AG04449 (cell line): Measurements from ENCODE around the gene KIF6.

Experiments
- CTCF ChIA-PET: fragments of 350-600 bp; formaldehyde crosslinking; extraction: SDS; loops from one replicate; lab custom pipeline; 2021; ENCODE audit warnings: antibody characterized with exemption; lab: Yijun Ruan, JAX
- POLR2A ChIA-PET: fragments of 400-600, 350-600 bp; formaldehyde crosslinking; extraction: SDS; loops from one replicate; lab custom pipeline; 2020; ENCODE audit warnings: antibody characterized with exemption, inconsistent platforms; lab: Yijun Ruan, JAX
- DNase-seq: peaks from one replicate; pipeline ENCODE4 v3.0.0-alpha.2; 2010; ENCODE audit warnings: low read depth, low spot score
- H3K4me3 ChIP-seq: 2 replicates; pipeline ENCODE4 v1.5.1; 2011; ENCODE audit warnings: low read depth, mild to moderate bottlenecking, control low read depth, low read length
- TF ChIP-seq, protein P1 (sequence below): IDR thresholded peaks from one replicate; pipeline ENCODE4 v1.5.1; 2011; ENCODE audit warnings: mild to moderate bottlenecking, moderate library complexity, low read length, control low read depth, inconsistent platforms; ENCODE audit not compliant: insufficient read depth; ENCODE audit errors: missing control alignments

The KIF6 gene

DNA sequence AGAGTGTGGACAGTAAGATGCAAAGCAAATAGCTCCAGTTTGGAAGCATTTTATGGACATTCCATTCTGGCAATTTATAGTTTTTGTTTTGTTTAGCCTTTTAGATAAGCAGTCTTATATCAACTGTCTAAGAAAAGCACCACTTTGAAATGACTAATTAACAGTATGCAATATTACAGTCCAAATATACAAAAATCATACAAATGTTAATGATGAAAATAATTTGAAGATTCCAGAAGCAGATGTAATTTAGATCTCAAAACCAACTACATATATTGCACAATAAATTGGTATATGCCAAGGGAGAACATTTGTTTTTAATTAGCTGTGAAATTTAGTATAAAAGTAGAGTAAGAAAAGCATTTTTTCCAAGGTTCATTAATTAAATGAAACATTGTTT lies 158.8 kb downstream of the KIF6 start:
- ChIA-PET POLR2A (no interaction called here), CTCF (no interaction called here)
- no peak overlapping the region for H3K4me3 ChIP-seq
- TF ChIP-seq, protein P1, sequence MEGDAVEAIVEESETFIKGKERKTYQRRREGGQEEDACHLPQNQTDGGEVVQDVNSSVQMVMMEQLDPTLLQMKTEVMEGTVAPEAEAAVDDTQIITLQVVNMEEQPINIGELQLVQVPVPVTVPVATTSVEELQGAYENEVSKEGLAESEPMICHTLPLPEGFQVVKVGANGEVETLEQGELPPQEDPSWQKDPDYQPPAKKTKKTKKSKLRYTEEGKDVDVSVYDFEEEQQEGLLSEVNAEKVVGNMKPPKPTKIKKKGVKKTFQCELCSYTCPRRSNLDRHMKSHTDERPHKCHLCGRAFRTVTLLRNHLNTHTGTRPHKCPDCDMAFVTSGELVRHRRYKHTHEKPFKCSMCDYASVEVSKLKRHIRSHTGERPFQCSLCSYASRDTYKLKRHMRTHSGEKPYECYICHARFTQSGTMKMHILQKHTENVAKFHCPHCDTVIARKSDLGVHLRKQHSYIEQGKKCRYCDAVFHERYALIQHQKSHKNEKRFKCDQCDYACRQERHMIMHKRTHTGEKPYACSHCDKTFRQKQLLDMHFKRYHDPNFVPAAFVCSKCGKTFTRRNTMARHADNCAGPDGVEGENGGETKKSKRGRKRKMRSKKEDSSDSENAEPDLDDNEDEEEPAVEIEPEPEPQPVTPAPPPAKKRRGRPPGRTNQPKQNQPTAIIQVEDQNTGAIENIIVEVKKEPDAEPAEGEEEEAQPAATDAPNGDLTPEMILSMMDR, result no peak
- DNase-seq, result no peak

DNA sequence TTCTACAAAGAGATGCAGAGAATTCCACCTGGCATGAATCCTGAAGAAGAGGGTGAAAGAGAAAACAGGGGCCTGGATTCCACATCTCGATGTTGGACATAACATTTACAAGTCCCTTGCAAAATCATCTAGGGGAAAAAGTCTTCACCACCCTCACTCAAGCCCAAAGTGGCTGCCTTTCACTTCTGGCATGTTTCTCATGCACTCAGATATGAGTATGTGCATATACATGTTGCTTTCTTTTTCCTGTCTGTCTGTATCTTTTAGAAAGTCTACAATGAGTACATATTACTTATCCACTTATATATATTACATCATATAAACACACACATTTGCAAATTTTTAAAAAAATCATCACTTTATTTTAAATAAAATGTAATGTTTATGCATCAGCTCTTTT lies 159.3 kb downstream of the KIF6 start:
- TF ChIP-seq, protein P1, result no peak
- no peak for DNase-seq
- CTCF ChIA-PET, result no interaction called here
- H3K4me3 ChIP-seq, result no peak overlapping the region
- POLR2A ChIA-PET, result no interaction called here

DNA sequence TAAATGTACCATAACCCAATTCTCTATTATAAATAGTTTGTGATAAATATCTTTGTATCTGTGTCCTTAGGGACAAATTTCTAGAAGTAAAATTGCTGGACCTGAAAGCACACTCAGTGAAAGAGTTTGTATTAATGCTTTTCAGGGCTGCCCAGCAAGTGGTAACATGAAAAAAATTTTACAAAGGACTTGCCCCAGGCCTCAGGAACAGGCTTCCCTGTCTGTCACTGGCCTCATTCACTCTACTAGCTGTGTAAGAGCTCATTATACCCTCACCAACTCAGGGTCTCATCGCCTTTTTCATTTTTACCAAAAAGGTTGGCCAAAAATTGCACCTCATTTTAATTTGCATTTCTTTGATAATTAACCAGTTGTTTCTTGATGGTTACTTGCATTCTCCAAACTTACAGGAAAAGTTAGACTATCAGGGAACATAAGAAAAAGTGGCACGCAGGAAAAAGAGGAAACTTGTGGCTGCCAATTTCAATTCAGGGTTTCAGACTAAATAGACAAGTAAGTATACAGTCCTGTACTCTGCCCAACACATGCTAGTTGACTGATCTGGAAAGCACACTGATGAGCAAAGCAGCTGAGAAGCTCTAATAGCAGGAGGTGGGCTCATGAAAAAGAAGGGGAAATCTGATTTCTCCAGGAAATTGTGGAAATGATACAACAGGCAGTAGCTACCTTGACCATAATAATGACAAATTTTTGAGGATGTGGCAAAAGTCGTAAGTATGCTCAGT lies 161.5 kb downstream of the KIF6 start:
- no peak for DNase-seq
- CTCF ChIA-PET, result no interaction called here
- H3K4me3 ChIP-seq, result no peak overlapping the region
- TF ChIP-seq, protein P1, result no peak
- POLR2A ChIA-PET, result no interaction called here

DNA sequence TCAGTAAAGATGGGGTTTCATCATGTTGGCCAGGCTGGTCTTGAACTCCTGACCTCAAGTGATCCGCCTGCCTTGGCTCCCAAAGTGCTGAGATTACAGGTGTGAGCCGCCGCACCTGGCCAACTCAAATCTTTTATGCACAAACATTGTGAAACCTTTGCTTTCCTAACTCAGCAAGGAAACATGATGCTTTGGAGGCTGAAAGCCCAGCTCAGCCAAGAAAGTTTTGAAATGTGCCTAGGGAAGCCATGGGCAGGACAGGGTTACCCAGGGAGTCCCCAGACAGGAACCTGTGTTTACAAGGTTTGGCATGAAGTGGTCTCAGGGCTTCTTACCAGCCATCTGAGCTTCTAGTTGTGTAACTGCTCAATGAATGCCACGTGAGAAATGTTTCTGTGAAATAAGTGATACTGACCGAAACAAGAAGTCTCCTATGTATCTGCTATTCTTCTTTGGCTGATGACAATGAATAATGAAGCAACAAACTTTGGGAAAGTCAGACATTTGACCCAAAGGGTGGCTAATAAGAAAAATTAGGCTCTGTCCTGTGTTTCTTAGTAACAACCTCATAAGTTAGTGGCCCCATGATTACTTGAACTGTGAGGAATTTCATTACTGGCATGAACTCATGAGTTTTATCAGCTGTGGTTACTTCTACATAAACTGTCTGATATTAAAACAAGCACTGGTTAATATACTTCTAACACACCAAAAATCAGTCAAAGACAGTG lies 163.5 kb downstream of the KIF6 start:
- POLR2A ChIA-PET, result no interaction called here
- CTCF ChIA-PET, result no interaction called here
- TF ChIP-seq, protein P1, result no peak
- DNase-seq, result no peak
- no peak overlapping the region for H3K4me3 ChIP-seq

DNA sequence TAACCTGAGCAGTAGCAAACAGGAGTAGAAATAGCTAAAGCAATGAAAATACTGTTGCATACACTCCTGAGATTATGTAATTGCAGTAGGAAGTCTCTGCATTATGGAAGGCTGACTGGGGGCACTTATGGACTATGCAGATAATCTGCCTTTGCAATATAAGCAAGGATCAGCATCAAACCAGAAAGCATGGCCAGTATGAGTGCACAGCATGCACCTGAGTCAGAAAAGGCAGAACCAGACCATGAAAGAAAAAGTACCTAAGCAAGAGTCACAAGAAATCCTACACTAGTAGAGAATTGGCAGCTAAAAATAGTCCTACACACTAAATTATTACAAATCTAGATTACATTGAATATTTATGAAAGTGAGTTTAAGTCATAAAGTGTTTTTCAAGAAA lies 164.3 kb downstream of the KIF6 start:
- DNase-seq, result no peak
- ChIA-PET CTCF (no interaction called here), POLR2A (no interaction called here)
- no peak overlapping the region for H3K4me3 ChIP-seq
- TF ChIP-seq, protein P1, result no peak

DNA sequence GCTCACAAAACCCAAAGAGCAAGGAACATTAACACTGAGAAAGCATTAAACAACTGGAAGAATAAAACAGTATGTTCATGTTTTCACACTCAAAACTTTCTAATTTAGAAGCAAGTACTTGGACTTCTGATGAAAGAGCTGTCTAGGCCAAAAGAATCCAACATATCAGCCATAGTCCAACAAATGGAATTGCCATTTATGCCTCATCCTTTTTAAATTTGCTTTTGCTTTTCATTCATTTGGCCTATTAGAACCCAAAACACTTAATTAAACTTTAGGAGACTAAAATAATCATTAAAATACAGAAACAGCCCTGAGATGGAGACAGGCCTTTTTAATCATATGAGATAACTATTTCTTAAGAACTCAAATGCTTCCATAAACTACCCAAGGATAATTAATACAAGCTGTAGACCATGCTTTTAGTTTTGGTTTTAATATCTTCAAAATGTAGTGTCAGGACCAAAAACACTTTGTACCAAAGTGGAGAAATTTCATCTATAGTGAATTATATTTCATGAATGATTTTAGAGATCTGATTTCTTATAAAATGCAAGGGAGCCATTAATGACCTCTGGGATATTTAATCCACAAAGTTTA lies 166.5 kb downstream of the KIF6 start:
- CTCF ChIA-PET, result no interaction called here
- no peak overlapping the region for H3K4me3 ChIP-seq
- no peak for DNase-seq
- TF ChIP-seq, protein P1, result no peak
- POLR2A ChIA-PET, result no interaction called here
